Spinal cord (tissue), 10 donors: ENCODE data around the gene OLFM4. TPM values are rescaled to one million over a fixed set of nuclear protein-coding genes. Genes with fewer than 3 reads are reported as not detected.

Experiments
- DNase-seq, 6 donors: peaks; one replicate each; pipeline versions ENCODE4 v3.0.0 to v3.0.0-alpha.2; 2013 to 2015; ENCODE audit warnings: low spot score in 6 of 6, low read depth in 4 of 6
- H3K27ac ChIP-seq: one replicate; pipeline ENCODE4 v1.5.1; 2013; ENCODE audit warnings: low read depth, low read length, control low read depth
- H3K27me3 ChIP-seq: one replicate; pipeline ENCODE4 v1.6.1; 2013; ENCODE audit warnings: low read length; ENCODE audit not compliant: control insufficient read depth, insufficient read depth
- H3K36me3 ChIP-seq: one replicate; pipeline ENCODE4 v1.6.1; 2013; ENCODE audit warnings: low read length; ENCODE audit not compliant: control insufficient read depth, insufficient read depth
- H3K4me1 ChIP-seq: one replicate; pipeline ENCODE4 v1.6.1; 2013; ENCODE audit warnings: low read length; ENCODE audit not compliant: control insufficient read depth, insufficient read depth
- H3K4me3 ChIP-seq: one replicate; pipeline ENCODE4 v1.5.1; 2013; ENCODE audit warnings: low read depth, low read length, control low read depth
- H3K9me3 ChIP-seq: one replicate; pipeline ENCODE4 v1.6.1; 2013; ENCODE audit warnings: low read length; ENCODE audit not compliant: control insufficient read depth, insufficient read depth
- WGBS: methylation state at CpG from one replicate; pipeline ENCODE4 v1.1.5; 2013; ENCODE audit warnings: missing lambda C conversion rate; ENCODE audit not compliant: insufficient coverage; 5-methylcytosine and 5-hydroxymethylcytosine counted together
- polyA plus RNA-seq, 2 donors: library from polyadenylated mRNA; unstranded; fragments of 120-200 nt; gene quantifications; one replicate each; pipeline ENCODE4 v1.2.1, GENCODE V29; 2013; ENCODE audit not compliant: insufficient read length in 2 of 2
- total RNA-seq, 2 donors: library from RNA; depleted of rRNA in 1 of 2; stranded (reverse); fragments of 120-200 nt in 1 of 2; fragments of >200 nt in 1 of 2; gene quantifications; one replicate each; pipeline versions ENCODE4 v1.2.3 to v1.2.4, GENCODE V29; 2013 to 2014
- donor health status: healthy.

Gene OLFM4
- total and polyA plus RNA-seq, 4 donors = 0.43 to 38.6 (median 1.1) TPM

- H3K27me3 ChIP-seq = no peaks in the 10 kb centered on the region
- 48% methylated on average over 2 of the region's 3 CpGs for WGBS
- no peak overlapping the region for H3K27ac ChIP-seq
- peak in 1 of 6 donors; percentile 57 for DNase-seq
- peaks cover 19% of the 10 kb centered on the region for H3K4me1 ChIP-seq
- no peak overlapping the region for H3K4me3 ChIP-seq
- no peaks in the 10 kb centered on the region for H3K9me3 ChIP-seq
- no peaks in the 10 kb centered on the region for H3K36me3 ChIP-seq
These were observed 29.6 kb downstream of the OLFM4 start for GRCh38 chr13:53058065-53058679.

- DNase-seq = peak in 5 of 6 donors; percentile 53 to 88 (median 60)
- peak overlapping the region; percentile 29 for H3K27ac ChIP-seq
- no peaks in the 10 kb centered on the region for H3K9me3 ChIP-seq
- no peak overlapping the region for H3K4me3 ChIP-seq
- H3K27me3 ChIP-seq = no peaks in the 10 kb centered on the region
- WGBS = 38% methylated on average over 4 of the region's 9 CpGs
- peaks cover 19% of the 10 kb centered on the region for H3K4me1 ChIP-seq
- no peaks in the 10 kb centered on the region for H3K36me3 ChIP-seq
These were observed 32.4 kb downstream of the OLFM4 start for GRCh38 chr13:53060840-53061490.

- DNase-seq = peak in 2 of 6 donors; percentile 74 to 85
- no peaks in the 10 kb centered on the region for H3K27me3 ChIP-seq
- no peak overlapping the region for H3K4me3 ChIP-seq
These were observed 36.1 kb downstream of the OLFM4 start for GRCh38 chr13:53064731-53065130.

GRCh38 chr13:53066411-53066810 is 37.8 kb downstream of the OLFM4 start:
- no peak for DNase-seq
- no peak overlapping the region for H3K27ac ChIP-seq
- no peak overlapping the region for H3K4me3 ChIP-seq
- H3K36me3 ChIP-seq = no peaks in the 10 kb centered on the region
- H3K4me1 ChIP-seq = peaks cover 18% of the 10 kb centered on the region
- H3K9me3 ChIP-seq = no peaks in the 10 kb centered on the region
- no CpG with 5 or more reads among the region's 2 CpGs for WGBS
- no peaks in the 10 kb centered on the region for H3K27me3 ChIP-seq

More at GRCh38 chr13:53064731-53065130, 36.1 kb downstream of the OLFM4 start:
- peaks cover 27% of the 10 kb centered on the region for H3K4me1 ChIP-seq
- no peaks in the 10 kb centered on the region for H3K36me3 ChIP-seq
- no peak overlapping the region for H3K27ac ChIP-seq
- WGBS = no CpG with 5 or more reads among the region's 4 CpGs
- no peaks in the 10 kb centered on the region for H3K9me3 ChIP-seq

GRCh38 chr13:53068585-53069520 is 40.2 kb downstream of the OLFM4 start:
- Histone ChIP-seq H3K27me3 (no peaks in the 10 kb centered on the region), H3K4me1 (peaks cover 16% of the 10 kb centered on the region), H3K27ac (no peak overlapping the region), H3K36me3 (no peaks in the 10 kb centered on the region), H3K4me3 (no peak overlapping the region), H3K9me3 (no peaks in the 10 kb centered on the region)
- peak in 2 of 6 donors; percentile 62 to 88 for DNase-seq
- 22% methylated on average over 4 of the region's 8 CpGs for WGBS

GRCh38 chr13:53069800-53070199 is 41.2 kb downstream of the OLFM4 start:
- Histone ChIP-seq H3K4me1 (peaks cover 16% of the 10 kb centered on the region), H3K27ac (no peak overlapping the region), H3K36me3 (no peaks in the 10 kb centered on the region), H3K27me3 (no peaks in the 10 kb centered on the region), H3K4me3 (no peak overlapping the region), H3K9me3 (no peaks in the 10 kb centered on the region)
- no peak for DNase-seq
- WGBS = 79% methylated on average over 2 of the region's 4 CpGs

GRCh38 chr13:53073711-53074110 is 45.1 kb downstream of the OLFM4 start:
- no CpG with 5 or more reads among the region's 1 CpG for whole genome bisulfite sequencing
- Histone ChIP-seq H3K4me3 (no peak overlapping the region), H3K27ac (no peak overlapping the region)

GRCh38 chr13:53074114-53074513 is 45.5 kb downstream of the OLFM4 start:
- no peaks in the 10 kb centered on the region for H3K9me3 ChIP-seq
- peak in 1 of 6 donors; percentile 44 for DNase-seq
- no peaks in the 10 kb centered on the region for H3K27me3 ChIP-seq
- WGBS = 83% methylated on average over 4 of the region's 5 CpGs
- peaks cover 4% of the 10 kb centered on the region for H3K4me1 ChIP-seq
- no peak overlapping the region for H3K27ac ChIP-seq
- no peak overlapping the region for H3K4me3 ChIP-seq
- no peaks in the 10 kb centered on the region for H3K36me3 ChIP-seq

More at GRCh38 chr13:53073711-53074110, 45.1 kb downstream of the OLFM4 start:
- H3K4me1 ChIP-seq = peaks cover 8% of the 10 kb centered on the region
- no peaks in the 10 kb centered on the region for H3K9me3 ChIP-seq
- no peaks in the 10 kb centered on the region for H3K36me3 ChIP-seq
- DNase-seq = no peak
- no peaks in the 10 kb centered on the region for H3K27me3 ChIP-seq

GRCh38 chr13:53075356-53076041 is 46.9 kb downstream of the OLFM4 start:
- no peak overlapping the region for H3K4me3 ChIP-seq
- no peaks in the 10 kb centered on the region for H3K9me3 ChIP-seq
- H3K27ac ChIP-seq = no peak overlapping the region
- no peaks in the 10 kb centered on the region for H3K36me3 ChIP-seq
- H3K4me1 ChIP-seq = peaks cover 4% of the 10 kb centered on the region
- H3K27me3 ChIP-seq = no peaks in the 10 kb centered on the region
- no peak for DNase-seq
- WGBS = 71% methylated on average over 1 of the region's 6 CpGs
